GM19397 (cell line): ENCODE data around the gene FTO.
"Not testable (repeated sequence)": the region's sequence is repeated elsewhere in the genome, so short reads cannot be mapped to it uniquely, and the experiment has no call there.

Experiments
- ATAC-seq: cut with Tn5 transposase; IDR thresholded peaks from one replicate; pipeline ENCODE4 v1.9.1; 2021; ENCODE audit warnings: mild to moderate bottlenecking, moderate library complexity; ENCODE audit not compliant: unreplicated experiment

The FTO gene

GRCh38 chr16:54165912-54166865 is 462.2 kb downstream of the FTO start:
- no peak for ATAC-seq

GRCh38 chr16:54169112-54169511 is 465.2 kb downstream of the FTO start:
- ATAC-seq = no peak

GRCh38 chr16:54171626-54172537 is 467.9 kb downstream of the FTO start:
- ATAC-seq = no peak

GRCh38 chr16:54173490-54173889 is 469.5 kb downstream of the FTO start:
- no peak for ATAC-seq

- ATAC-seq = no peak
Observed at GRCh38 chr16:54174201-54174600, 470.2 kb downstream of the FTO start.

- ATAC-seq = no peak
Observed at GRCh38 chr16:54174750-54175149, 470.8 kb downstream of the FTO start.

- no peak for ATAC-seq
Observed at GRCh38 chr16:54175169-54175551, 471.2 kb downstream of the FTO start.

GRCh38 chr16:54175552-54176375 is 471.8 kb downstream of the FTO start:
- ATAC-seq = no peak

- ATAC-seq = no peak
Observed at GRCh38 chr16:54176376-54176901, 472.5 kb downstream of the FTO start.

GRCh38 chr16:54177052-54177861 is 473.3 kb downstream of the FTO start:
- no peak for ATAC-seq

GRCh38 chr16:54177862-54178477 is 474.0 kb downstream of the FTO start:
- no peak for ATAC-seq

GRCh38 chr16:54178478-54178976 is 474.6 kb downstream of the FTO start:
- ATAC-seq = no peak

GRCh38 chr16:54180421-54181359 is 476.7 kb downstream of the FTO start:
- no peak for ATAC-seq

GRCh38 chr16:54181683-54182329 is 477.9 kb downstream of the FTO start:
- ATAC-seq = not testable (repeated sequence)

- ATAC-seq = no peak
Observed at GRCh38 chr16:54185045-54185444, 481.1 kb downstream of the FTO start.

- ATAC-seq = no peak
Observed at GRCh38 chr16:54191163-54191562, 487.2 kb downstream of the FTO start.

- no peak for ATAC-seq
Observed at GRCh38 chr16:54191592-54191991, 487.6 kb downstream of the FTO start.
